Upper lobe of right lung (tissue), 1 donor: ENCODE measurements around the gene TRIM8. TPM values are rescaled to one million over a fixed set of nuclear protein-coding genes. Genes with fewer than 3 reads are reported as not detected.

Experiments used
- ATAC-seq: fragments of 200-7000 bp; cut with Tn5 transposase; one replicate; pipeline ENCODE4 v1.9.1; 2020; ENCODE audit warnings: mild to moderate bottlenecking, moderate library complexity
- DNase-seq: peaks from one replicate; pipeline ENCODE4 v3.0.0-alpha.2; 2020
- H3K27ac ChIP-seq: fragments of 200-600 bp; one replicate; pipeline ENCODE4 v1.8.0; 2022
- H3K27me3 ChIP-seq: fragments of 200-600 bp; one replicate; pipeline ENCODE4 v1.8.0; 2022; ENCODE audit warnings: mild to moderate bottlenecking
- H3K36me3 ChIP-seq: fragments of 200-600 bp; one replicate; pipeline ENCODE4 v1.8.0; 2022
- H3K4me1 ChIP-seq: fragments of 200-600 bp; one replicate; pipeline ENCODE4 v1.8.0; 2022
- H3K4me3 ChIP-seq: fragments of 200-600 bp; one replicate; pipeline ENCODE4 v1.8.0; 2022; ENCODE audit warnings: mild to moderate bottlenecking
- H3K9me3 ChIP-seq: fragments of 200-600 bp; one replicate; pipeline ENCODE4 v1.8.0; 2022
- CTCF ChIP-seq: fragments of 200-600 bp; IDR thresholded peaks from one replicate; pipeline ENCODE4 v1.8.0; 2022; ENCODE audit warnings: antibody characterized with exemption
- intact Hi-C: fragments of 100-400 bp; cut with DNase I; formaldehyde crosslinking; loops from one replicate; pipeline ENCODE4 v1.11.0; 2022
- total RNA-seq: library from RNA; stranded (reverse); fragmentation: NEBNext Ultra II Directional; extraction: Animal tissue kit (Norgen Biotek cat#: 25700); gene quantifications from one replicate; pipeline ENCODE4 v1.2.1, GENCODE V29; 2021
- donor health status: DM: no; HTN: yes; CAD: no; lungs with severe emphysema.

TRIM8 gene
- total RNA-seq, 1 donor from 2014 or later, result 146 TPM

DNA sequence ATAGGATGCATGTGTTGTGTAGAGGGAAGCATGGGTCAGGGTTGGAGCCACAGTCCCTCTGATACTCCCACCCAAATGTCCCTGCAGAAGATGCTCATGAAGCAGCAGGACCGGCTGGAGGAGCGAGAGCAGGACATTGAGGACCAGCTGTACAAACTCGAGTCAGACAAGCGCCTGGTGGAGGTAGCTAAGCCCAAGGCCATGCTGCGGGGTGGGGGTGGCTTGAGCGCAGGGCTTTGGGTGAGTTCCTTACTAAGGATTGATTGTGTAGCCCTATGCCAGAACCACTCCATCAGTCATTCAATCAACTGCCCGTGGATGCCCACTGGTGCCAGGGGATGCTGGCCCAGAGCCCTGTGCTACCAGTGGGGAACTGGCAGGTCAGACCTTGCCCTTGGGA lies 10.3 kb downstream of the TRIM8 start:
- no peaks in the 10 kb centered on the region for H3K27me3 ChIP-seq
- TF ChIP-seq CTCF, result no peak
- H3K36me3 ChIP-seq, result peaks cover 53% of the 10 kb centered on the region
- no peak overlapping the region for H3K27ac ChIP-seq
- no peaks in the 10 kb centered on the region for H3K9me3 ChIP-seq
- peaks cover 87% of the 10 kb centered on the region for H3K4me1 ChIP-seq
- DNase-seq, result no peak
- intact Hi-C loops, result no loop called here
- H3K4me3 ChIP-seq, result no peak overlapping the region
- no peak for ATAC-seq

GRCh38 chr10:102654969-102655368 lies 10.7 kb downstream of the TRIM8 start:
- Histone ChIP-seq H3K27ac (no peak overlapping the region), H3K36me3 (peaks cover 53% of the 10 kb centered on the region), H3K4me1 (peaks cover 86% of the 10 kb centered on the region), H3K4me3 (no peak overlapping the region), H3K9me3 (no peaks in the 10 kb centered on the region), H3K27me3 (no peaks in the 10 kb centered on the region)
- TF ChIP-seq CTCF, result no peak
- intact Hi-C loops, result no loop called here
- DNase-seq, result no peak
- ATAC-seq, result no peak

- no peak overlapping the region for H3K4me3 ChIP-seq
- intact Hi-C loops, result no loop called here
- H3K4me1 ChIP-seq, result peaks cover 86% of the 10 kb centered on the region
- peak overlapping the region; percentile 85 for H3K27ac ChIP-seq
- no peaks in the 10 kb centered on the region for H3K27me3 ChIP-seq
- ATAC-seq (no peak), DNase-seq (no peak)
- TF ChIP-seq CTCF, result no peak
- H3K36me3 ChIP-seq, result peaks cover 53% of the 10 kb centered on the region
- H3K9me3 ChIP-seq, result no peaks in the 10 kb centered on the region
Observed at GRCh38 chr10:102656026-102656425, 11.7 kb downstream of the TRIM8 start.

- H3K27me3 ChIP-seq, result no peaks in the 10 kb centered on the region
- intact Hi-C loops, result no loop called here
- peaks cover 51% of the 10 kb centered on the region for H3K36me3 ChIP-seq
- no peak for TF ChIP-seq CTCF
- H3K27ac ChIP-seq, result peak overlapping the region; percentile 85
- ATAC-seq (no peak), DNase-seq (no peak)
- no peak overlapping the region for H3K4me3 ChIP-seq
- H3K4me1 ChIP-seq, result peaks cover 85% of the 10 kb centered on the region
- no peaks in the 10 kb centered on the region for H3K9me3 ChIP-seq
Observed at GRCh38 chr10:102656791-102657371, 12.6 kb downstream of the TRIM8 start.

GRCh38 chr10:102657451-102657850 lies 13.2 kb downstream of the TRIM8 start:
- intact Hi-C loops, result no loop called here
- no peaks in the 10 kb centered on the region for H3K9me3 ChIP-seq
- H3K4me3 ChIP-seq, result no peak overlapping the region
- peaks cover 49% of the 10 kb centered on the region for H3K36me3 ChIP-seq
- peak overlapping the region; percentile 85 for H3K27ac ChIP-seq
- no peak for DNase-seq
- H3K27me3 ChIP-seq, result no peaks in the 10 kb centered on the region
- TF ChIP-seq CTCF, result no peak
- H3K4me1 ChIP-seq, result peaks cover 80% of the 10 kb centered on the region
- no peak for ATAC-seq
